HCT116 (cell line): Measurements from ENCODE around the gene STAC2. TPM values are rescaled to one million over a fixed set of nuclear protein-coding genes. Genes with fewer than 3 reads are reported as not detected.
A peak's percentile ranks its signal among the peaks of the same experiment; 100 is the strongest.

Experiments used
- ATAC-seq: fragments of 200-7000 bp; cut with Tn5 transposase; 2 replicates; pipeline ENCODE4 v1.9.1; 2020; ENCODE audit warnings: mild to moderate bottlenecking, moderate library complexity
- BruUV-seq: library from RNA; stranded (reverse); fragments of 400-500 nt; replicated peaks from 2 replicates; lab custom pipeline; 2021; lab: Mats Ljungman, UMichigan
- CTCF ChIA-PET: fragments of 300-600 bp; sonication (Branson Sonifier 250); formaldehyde crosslinking; loops from one replicate; lab custom pipeline; 2021; ENCODE audit warnings: antibody characterized with exemption; lab: Charles Lee
- POLR2A ChIA-PET: fragments of 300-600, 350-600 bp; sonication (Branson Sonifier 250); formaldehyde crosslinking; loops from one replicate; lab custom pipeline; 2021; ENCODE audit warnings: antibody characterized with exemption; lab: Charles Lee
- RAD21 ChIA-PET, 2 experiments: fragments of 300-600 bp; sonication (Branson Sonifier 250); formaldehyde crosslinking; loops; one replicate each; lab custom pipeline; 2023; ENCODE audit warnings: low total read pairs in 2 of 2; ENCODE audit not compliant: uncharacterized antibody in 2 of 2, unreplicated experiment in 2 of 2, low non-redundant PET in 1 of 2; lab: Charles Lee
- DNase-seq: peaks from one replicate; pipeline ENCODE4 v3.0.0-alpha.2; 2010; ENCODE audit warnings: low read depth, low spot score
- H2AFZ ChIP-seq: fragments of 200-600 bp; shearing (Covaris generic), sonication (generic); 2 replicates; pipeline ENCODE4 v1.6.1; 2017; ENCODE audit warnings: low read depth, mixed run types, mixed read lengths, antibody characterized with exemption, low read length; ENCODE audit not compliant: poor library complexity, severe bottlenecking
- H3K27ac ChIP-seq: 2 replicates; pipeline ENCODE4 v1.5.1; 2012; ENCODE audit warnings: low read depth, low read length
- H3K27me3 ChIP-seq: fragments of 200-600 bp; sonication (generic); 2 replicates; pipeline ENCODE4 v1.6.1; 2016; ENCODE audit warnings: mixed run types, low read length, mixed read lengths; ENCODE audit not compliant: insufficient read depth
- H3K36me3 ChIP-seq, 2 experiments: fragments of 200-500 bp in 1 of 2; fragments of 200-600 bp in 1 of 2; sonication (Bioruptor generic) in 1 of 2; sonication (generic) in 1 of 2; 2 replicates each; pipeline versions ENCODE4 v1.5.1 to v1.6.1; 2014 to 2016; ENCODE audit warnings: low read length in 2 of 2, inconsistent platforms in 1 of 2, mixed read lengths in 1 of 2, mixed run types in 1 of 2; ENCODE audit not compliant: insufficient read depth in 2 of 2, control insufficient read depth in 1 of 2
- H3K4me1 ChIP-seq, 2 experiments: fragments of 200-600 bp in 1 of 2; sonication (generic) in 1 of 2; 2 replicates each; pipeline versions ENCODE4 v1.5.1 to v1.6.1; 2012 to 2017; ENCODE audit warnings: low read length in 2 of 2, inconsistent platforms in 1 of 2, mild to moderate bottlenecking in 1 of 2, mixed read lengths in 1 of 2, mixed run types in 1 of 2, moderate library complexity in 1 of 2; ENCODE audit not compliant: insufficient read depth in 2 of 2, control insufficient read depth in 1 of 2
- H3K4me2 ChIP-seq: fragments of 200-600 bp; sonication (generic); 2 replicates; pipeline ENCODE4 v1.6.1; 2017; ENCODE audit warnings: mixed run types, low read length, mixed read lengths
- H3K4me3 ChIP-seq, 2 experiments: fragments of 200-600 bp in 1 of 2; sonication (generic) in 1 of 2; replicated peaks in 1 of 2; 2 replicates each; pipeline ENCODE4 v1.5.1; 2011 to 2016; ENCODE audit warnings: low read length in 2 of 2, control low read depth in 1 of 2, low read depth in 1 of 2, mild to moderate bottlenecking in 1 of 2, mixed read lengths in 1 of 2, mixed run types in 1 of 2
- H3K79me2 ChIP-seq: fragments of 200-600 bp; sonication (generic); 2 replicates; pipeline ENCODE4 v1.6.1; 2017; ENCODE audit warnings: mild to moderate bottlenecking, mixed run types, low read length, moderate library complexity, mixed read lengths; ENCODE audit not compliant: insufficient read depth
- H3K9ac ChIP-seq: fragments of 200-600 bp; sonication (generic); 2 replicates; pipeline ENCODE4 v1.6.1; 2016; ENCODE audit warnings: low read length, mixed read lengths
- H3K9me2 ChIP-seq: fragments of 200-600 bp; sonication (generic), shearing (Covaris generic); 2 replicates; pipeline ENCODE4 v1.6.1; 2017; ENCODE audit warnings: mixed run types, mild to moderate bottlenecking, moderate library complexity; ENCODE audit not compliant: insufficient read depth
- H3K9me3 ChIP-seq, 2 experiments: fragments of 200-500 bp in 1 of 2; fragments of 200-600 bp in 1 of 2; sonication (Bioruptor generic) in 1 of 2; sonication (generic) in 1 of 2; 2 replicates each; pipeline ENCODE4 v1.6.1; 2014 to 2017; ENCODE audit warnings: low read length in 2 of 2, mixed read lengths in 2 of 2, inconsistent platforms in 1 of 2, low read depth in 1 of 2, mild to moderate bottlenecking in 1 of 2, mixed run types in 1 of 2, moderate library complexity in 1 of 2; ENCODE audit not compliant: control insufficient read depth in 1 of 2, insufficient read depth in 1 of 2
- H4K20me1 ChIP-seq: fragments of 200-600 bp; sonication (generic), shearing (Covaris generic); 2 replicates; pipeline ENCODE4 v1.6.1; 2017; ENCODE audit warnings: mixed run types, mild to moderate bottlenecking, moderate library complexity; ENCODE audit not compliant: insufficient read depth
- CBX3 ChIP-seq: IDR thresholded peaks from 2 replicates; pipeline ENCODE4 v1.6.1; 2012; ENCODE audit warnings: low read depth
- CTCF ChIP-seq, 3 experiments: fragments of 200-600 bp in 1 of 3; sonication (generic) in 1 of 3; IDR thresholded peaks in 2 of 3; conservative IDR thresholded peaks in 1 of 3; 2 replicates each; pipeline ENCODE4 v1.5.1; 2012 to 2017; ENCODE audit warnings: low read depth in 2 of 3, low read length in 2 of 3, antibody characterized with exemption in 1 of 3, borderline replicate concordance in 1 of 3, control low read depth in 1 of 3, mild to moderate bottlenecking in 1 of 3, mixed read lengths in 1 of 3, mixed run types in 1 of 3, moderate library complexity in 1 of 3; ENCODE audit not compliant: insufficient read depth in 1 of 3
- RAD21 ChIP-seq: IDR thresholded peaks from 2 replicates; pipeline ENCODE4 v1.6.1; 2012; ENCODE audit warnings: low read depth, mild to moderate bottlenecking
- TCF7L2 ChIP-seq: IDR thresholded peaks from 2 replicates; pipeline ENCODE4 v1.7.0; 2011; ENCODE audit warnings: borderline replicate concordance, inconsistent platforms; ENCODE audit not compliant: insufficient read depth, insufficient read length; ENCODE audit errors: extremely low read depth
- intact Hi-C: fragments of 100-400 bp; cut with micrococcal nuclease; formaldehyde crosslinking; loops from 2 replicates; pipeline ENCODE4 v1.10.0; 2022
- total RNA-seq: library from RNA; stranded (reverse); gene quantifications from one replicate; pipeline ENCODE4 v1.2.1, GENCODE V29; 2021; ENCODE audit not compliant: unreplicated experiment

The STAC2 gene
- total RNA-seq, 1 experiment from 2014 or later = not detected

- no peak overlapping the region for H3K27ac ChIP-seq
- peak; percentile 41; the same call in 1 of the 2 replicates for TF ChIP-seq RAD21
- TF ChIP-seq CBX3 = peak; percentile 42; the same call in 1 of the 2 replicates
- TF ChIP-seq CTCF (IDR thresholded peaks at IDR 0.05 in 2 of 3, conservative IDR thresholded peaks at IDR 0.05 in 1 of 3; ENCODE audit: borderline replicate concordance in 1 of 3, insufficient read depth in 1 of 3, low read depth in 2 of 3, low read length in 2 of 3) = peak; percentile 98 to 99 (median 99)
- no peak for TF ChIP-seq TCF7L2
- H3K36me3 ChIP-seq = no peaks in the 10 kb centered on the region
- no peaks in the 10 kb centered on the region for H3K9me3 ChIP-seq
- ATAC-seq = peak; percentile 83
- ChIA-PET RAD21 (interaction anchor here (0.7 to 1.5 kb wide), 2 partner anchors 36 to 43 kb away, joined by 4 to 5 read pairs; partner anchors contain the start of gene RPL19 (in 1 of the 2)), CTCF (interaction anchor here (0.6 to 6.8 kb wide), 21 partner anchors 8 to 312 kb away, joined by 3 to 60 read pairs (median 6); partner anchors contain the start of gene RPL19), POLR2A (interaction anchor here (0.7 to 1.6 kb wide), 3 partner anchors 29 to 117 kb away, joined by 3 to 5 read pairs (median 5); partner anchors contain the start of gene RPL19)
- no TSS peak for BruUV-seq
- no peaks in the 10 kb centered on the region for H3K79me2 ChIP-seq
- peak overlapping the region; percentile 51; the same call in 1 of the 2 replicates for H3K4me2 ChIP-seq
- H3K9ac ChIP-seq = no peak overlapping the region
- H4K20me1 ChIP-seq = no peaks in the 10 kb centered on the region
- H3K4me1 ChIP-seq = peaks cover 18 to 52% of the 10 kb centered on the region in 2 experiments
- H3K9me2 ChIP-seq = no peaks in the 10 kb centered on the region
- peak; percentile 87 for DNase-seq
- peak overlapping the region; percentile 86 for H2AFZ ChIP-seq
- intact Hi-C loops = loop anchor here (5.0 kb wide), 1 partner anchor 259 kb away; no protein-coding TSS in a partner anchor
- H3K27me3 ChIP-seq = no peaks in the 10 kb centered on the region
- H3K4me3 ChIP-seq = no peak overlapping the region; a peak in 1 of 4 replicates
These were observed 10.1 kb upstream of the STAC2 start for GRCh38 chr17:39235555-39236449.
